SK-N-SH (cell line): Measurements from ENCODE around the gene NSD1. TPM values are rescaled to one million over a fixed set of nuclear protein-coding genes. Genes with fewer than 3 reads are reported as not detected.
A peak's percentile ranks its signal among the peaks of the same experiment; 100 is the strongest.

Experiments
- CTCF ChIA-PET: fragments of 300-600, 350-600 bp; formaldehyde crosslinking; extraction: SDS; loops from one replicate; lab custom pipeline; 2021; lab: Yijun Ruan, JAX
- POLR2A ChIA-PET: fragments of 350-600 bp; sonication (Branson Sonifier 250); formaldehyde crosslinking; extraction: SDS; loops from one replicate; lab custom pipeline; 2020; ENCODE audit warnings: antibody characterized with exemption, inconsistent platforms; lab: Yijun Ruan, JAX
- DNase-seq: peaks from one replicate; pipeline ENCODE4 v3.0.0; 2012
- H2AFZ ChIP-seq: fragments of 200-600 bp; sonication (generic); 2 replicates; pipeline ENCODE4 v1.8.1; 2016; ENCODE audit warnings: antibody characterized with exemption, mild to moderate bottlenecking, low read depth
- H3F3A ChIP-seq: fragments of 200-600 bp; sonication (generic); replicated peaks from 2 replicates; pipeline ENCODE3; 2016; ENCODE audit warnings: antibody characterized with exemption, mild to moderate bottlenecking; ENCODE audit not compliant: insufficient read depth
- H3K27ac ChIP-seq, 2 experiments: fragments of 200-500 bp in 1 of 2; fragments of 200-600 bp in 1 of 2; sonication (Bioruptor generic) in 1 of 2; sonication (generic), shearing (Covaris generic) in 1 of 2; 2 replicates each; pipeline versions ENCODE4 v1.5.1 to v1.6.1; 2014 to 2016; ENCODE audit warnings: low read depth in 2 of 2, inconsistent platforms in 1 of 2, low read length in 1 of 2, mild to moderate bottlenecking in 1 of 2, mixed read lengths in 1 of 2
- H3K27me3 ChIP-seq: fragments of 200-600 bp; sonication (generic), shearing (Covaris generic); 2 replicates; pipeline ENCODE4 v1.6.1; 2016; ENCODE audit warnings: mixed run types; ENCODE audit not compliant: insufficient read depth
- H3K36me3 ChIP-seq, 2 experiments: fragments of 200-500 bp in 1 of 2; fragments of 200-600 bp in 1 of 2; sonication (Bioruptor generic) in 1 of 2; sonication (generic) in 1 of 2; replicated peaks in 1 of 2; 2 replicates each; pipeline versions ENCODE3 to v1.5.1; 2014 to 2016; ENCODE audit warnings: low read length in 1 of 2, mild to moderate bottlenecking in 1 of 2; ENCODE audit not compliant: insufficient read depth in 2 of 2, control insufficient read depth in 1 of 2
- H3K4me1 ChIP-seq, 2 experiments: fragments of 200-500 bp in 1 of 2; fragments of 200-600 bp in 1 of 2; sonication (Bioruptor generic) in 1 of 2; sonication (generic), shearing (Covaris generic) in 1 of 2; 2 replicates each; pipeline versions ENCODE4 v1.5.1 to v1.6.1; 2014 to 2016; ENCODE audit warnings: low read depth in 1 of 2, low read length in 1 of 2, mixed run types in 1 of 2; ENCODE audit not compliant: insufficient read depth in 2 of 2, control insufficient read depth in 1 of 2
- H3K4me2 ChIP-seq: fragments of 200-600 bp; sonication (generic), shearing (Covaris generic); 2 replicates; pipeline ENCODE4 v1.6.1; 2017; ENCODE audit warnings: mixed run types
- H3K4me3 ChIP-seq, 2 experiments: fragments of 200-500 bp in 1 of 2; fragments of 200-600 bp in 1 of 2; sonication (Bioruptor generic) in 1 of 2; sonication (generic), shearing (Covaris generic) in 1 of 2; 2 replicates each; pipeline versions ENCODE4 v1.5.1 to v1.8.1; 2014 to 2016; ENCODE audit warnings: low read depth in 2 of 2, inconsistent platforms in 1 of 2, low read length in 1 of 2, mild to moderate bottlenecking in 1 of 2, mixed read lengths in 1 of 2, moderate library complexity in 1 of 2
- H3K79me2 ChIP-seq: fragments of 200-600 bp; sonication (generic); 2 replicates; pipeline ENCODE4 v1.8.1; 2017; ENCODE audit warnings: mild to moderate bottlenecking; ENCODE audit not compliant: insufficient read depth
- H3K9ac ChIP-seq: fragments of 200-600 bp; sonication (generic); 2 replicates; pipeline ENCODE4 v1.6.1; 2017; ENCODE audit warnings: mixed run types
- H3K9me2 ChIP-seq: fragments of 200-600 bp; sonication (generic); 2 replicates; pipeline ENCODE4 v1.6.1; 2017; ENCODE audit warnings: mixed run types
- H3K9me3 ChIP-seq: fragments of 200-600 bp; sonication (generic); 2 replicates; pipeline ENCODE4 v1.6.1; 2017; ENCODE audit warnings: mixed run types, mild to moderate bottlenecking, moderate library complexity
- H4K20me1 ChIP-seq: fragments of 200-600 bp; sonication (generic); 2 replicates; pipeline ENCODE4 v1.6.1; 2017; ENCODE audit warnings: mild to moderate bottlenecking, mixed run types; ENCODE audit not compliant: insufficient read depth
- CTCF ChIP-seq: fragments of 200-600 bp; sonication (generic); IDR thresholded peaks from 2 replicates; pipeline ENCODE4 v1.6.1; 2017; ENCODE audit warnings: antibody characterized with exemption, mild to moderate bottlenecking, moderate library complexity
- EZH2phosphoT487 ChIP-seq: fragments of 200-600 bp; sonication (generic); IDR thresholded peaks from 2 replicates; pipeline ENCODE4 v1.6.1; 2017; ENCODE audit warnings: low read depth, mixed run types, mild to moderate bottlenecking, antibody characterized with exemption, moderate library complexity, borderline replicate concordance
- FOXM1 ChIP-seq: IDR thresholded peaks from 2 replicates; pipeline ENCODE4 v1.4.0; 2012; ENCODE audit warnings: low read depth, mild to moderate bottlenecking
- GABPA ChIP-seq: IDR thresholded peaks from 2 replicates; pipeline ENCODE4 v1.4.0; 2012; ENCODE audit warnings: low read depth, mild to moderate bottlenecking
- JUND ChIP-seq: IDR thresholded peaks from 2 replicates; pipeline ENCODE4 v1.4.0; 2012
- MEF2A ChIP-seq: IDR thresholded peaks from 2 replicates; pipeline ENCODE4 v1.4.0; 2012; ENCODE audit warnings: low read depth, borderline replicate concordance
- MXI1 ChIP-seq: IDR thresholded peaks from 2 replicates; pipeline ENCODE4 v1.6.1; 2012; ENCODE audit warnings: mild to moderate bottlenecking, low read depth, low read length, improper control_type of control experiment
- NFIC ChIP-seq: IDR thresholded peaks from 2 replicates; pipeline ENCODE4 v1.4.0; 2012; ENCODE audit warnings: borderline replicate concordance
- PBX3 ChIP-seq: IDR thresholded peaks from 2 replicates; pipeline ENCODE4; 2012
- REST ChIP-seq: IDR thresholded peaks from 2 replicates; pipeline ENCODE4 v1.6.1; 2012; ENCODE audit warnings: mild to moderate bottlenecking, low read depth, low read length, moderate library complexity
- RFX5 ChIP-seq: IDR thresholded peaks from 2 replicates; pipeline ENCODE4 v1.6.1; 2012; ENCODE audit warnings: mild to moderate bottlenecking, improper control_type of control experiment, low read length
- SIN3A ChIP-seq: IDR thresholded peaks from 2 replicates; pipeline ENCODE4 v1.6.1; 2012; ENCODE audit warnings: low read depth, mild to moderate bottlenecking, low read length, moderate library complexity, borderline replicate concordance
- SMC3 ChIP-seq: IDR thresholded peaks from 2 replicates; pipeline ENCODE4 v1.6.1; 2012; ENCODE audit warnings: low read depth, low read length, improper control_type of control experiment
- TAF1 ChIP-seq: IDR thresholded peaks from 2 replicates; pipeline ENCODE4 v1.6.1; 2012; ENCODE audit warnings: low read depth, mild to moderate bottlenecking, low read length, moderate library complexity, borderline replicate concordance
- TCF12 ChIP-seq: IDR thresholded peaks from 2 replicates; pipeline ENCODE4 v1.4.0; 2012
- USF2 ChIP-seq: fragments of 150-350 bp; IDR thresholded peaks from 2 replicates; pipeline ENCODE4 v1.6.1; 2017; ENCODE audit warnings: antibody characterized with exemption, low read length, low read depth, borderline replicate concordance
- YY1 ChIP-seq: IDR thresholded peaks from 2 replicates; pipeline ENCODE4 v1.4.0; 2012; ENCODE audit warnings: low read depth, mild to moderate bottlenecking
- ZBTB33 ChIP-seq: IDR thresholded peaks from 2 replicates; pipeline ENCODE4 v1.4.0; 2012; ENCODE audit warnings: low read depth, borderline replicate concordance
- WGBS: methylation state at CpG from one replicate; pipeline ENCODE4 v1.1.6; 2017; ENCODE audit warnings: low lambda C conversion rate; 5-methylcytosine and 5-hydroxymethylcytosine counted together
- polyA plus RNA-seq, 3 experiments: library from polyadenylated mRNA; depleted of rRNA; stranded (reverse); fragments of >200 nt; gene quantifications; 2 replicates each; pipeline ENCODE4 v1.2.3, GENCODE V29; 2012

NSD1 gene
- polyA plus RNA-seq, 1 of the 3 experiments (the other 2 are of a cell fraction), result 6.7 TPM

- 0 out of 2 replicates have a peak, but pooled peaks have one; percentile 26 for TF ChIP-seq REST
- TF ChIP-seq MEF2A, result no peak
- no peak for TF ChIP-seq RFX5
- TF ChIP-seq EZH2phosphoT487, result no peak
- no peak for TF ChIP-seq CTCF
- peak; percentile 70 for TF ChIP-seq TCF12
- TF ChIP-seq GABPA, result no peak
- peak; percentile 87; the same call in 1 of the 2 replicates for TF ChIP-seq SIN3A
Observed at GRCh38 chr5:177194268-177194667, 60.7 kb downstream of the NSD1 start (continued).

- ChIA-PET CTCF (no interaction called here), POLR2A (no interaction called here)
- TF ChIP-seq PBX3 (no peak), ZBTB33 (no peak), FOXM1 (no peak), CTCF (no peak), USF2 (no peak), YY1 (no peak), TAF1 (no peak), NFIC (no peak), JUND (no peak), MXI1 (no peak), SMC3 (no peak)
- H3K4me1 ChIP-seq, result no peaks in the 10 kb centered on the region
- H3K9me2 ChIP-seq, result no peaks in the 10 kb centered on the region
- H3K27me3 ChIP-seq, result no peaks in the 10 kb centered on the region
- no peak overlapping the region for H3K4me3 ChIP-seq
- no peaks in the 10 kb centered on the region for H4K20me1 ChIP-seq
- peak overlapping the region in 1 of 2 experiments; percentile 79; a peak in 1 of 4 replicates for H3K27ac ChIP-seq
- 0 out of 2 replicates have a peak overlapping the region, but pooled peaks have one; percentile 1 for H3K4me2 ChIP-seq
- peaks cover 52% of the 10 kb centered on the region for H3K79me2 ChIP-seq
- H3F3A ChIP-seq, result peaks cover 10% of the 10 kb centered on the region
- WGBS, result 89% methylated on average over 9 of the region's 9 CpGs
- H3K9me3 ChIP-seq, result no peaks in the 10 kb centered on the region
- no peak overlapping the region for H2AFZ ChIP-seq
- no peak for DNase-seq
- H3K36me3 ChIP-seq, result peaks cover 8 to 48% of the 10 kb centered on the region in 2 experiments
- no peak overlapping the region for H3K9ac ChIP-seq
Observed at GRCh38 chr5:177195307-177195952, 61.9 kb downstream of the NSD1 start.
